ENCODE results near the gene CRACDL.
"Not testable (repeated sequence)": the region's sequence is repeated elsewhere in the genome, so short reads cannot be mapped to it uniquely, and the experiment has no call there.

Gene CRACDL

DNA sequence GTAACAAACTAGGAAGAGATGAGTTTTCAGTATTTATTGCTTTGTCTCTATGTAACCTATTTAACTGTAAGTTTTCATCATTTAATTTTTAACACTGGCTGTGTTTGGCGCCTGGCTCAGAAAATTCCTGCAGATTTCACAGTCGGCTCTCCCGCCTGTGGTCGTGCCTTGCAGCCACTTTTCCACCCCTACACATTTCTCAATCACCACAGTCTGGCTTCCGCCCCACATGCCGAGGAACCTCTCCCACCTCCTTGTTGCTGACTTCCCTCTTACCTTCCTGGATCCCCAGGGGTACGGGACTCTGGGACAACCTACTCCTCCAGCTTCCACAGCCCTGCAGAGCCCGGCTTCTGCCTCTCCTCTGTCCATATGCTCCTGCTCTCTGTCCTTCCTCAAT is 163.5 kb downstream of the CRACDL start:
- DNase-seq: peak in 1 of 6 experiments; percentile 31

DNA sequence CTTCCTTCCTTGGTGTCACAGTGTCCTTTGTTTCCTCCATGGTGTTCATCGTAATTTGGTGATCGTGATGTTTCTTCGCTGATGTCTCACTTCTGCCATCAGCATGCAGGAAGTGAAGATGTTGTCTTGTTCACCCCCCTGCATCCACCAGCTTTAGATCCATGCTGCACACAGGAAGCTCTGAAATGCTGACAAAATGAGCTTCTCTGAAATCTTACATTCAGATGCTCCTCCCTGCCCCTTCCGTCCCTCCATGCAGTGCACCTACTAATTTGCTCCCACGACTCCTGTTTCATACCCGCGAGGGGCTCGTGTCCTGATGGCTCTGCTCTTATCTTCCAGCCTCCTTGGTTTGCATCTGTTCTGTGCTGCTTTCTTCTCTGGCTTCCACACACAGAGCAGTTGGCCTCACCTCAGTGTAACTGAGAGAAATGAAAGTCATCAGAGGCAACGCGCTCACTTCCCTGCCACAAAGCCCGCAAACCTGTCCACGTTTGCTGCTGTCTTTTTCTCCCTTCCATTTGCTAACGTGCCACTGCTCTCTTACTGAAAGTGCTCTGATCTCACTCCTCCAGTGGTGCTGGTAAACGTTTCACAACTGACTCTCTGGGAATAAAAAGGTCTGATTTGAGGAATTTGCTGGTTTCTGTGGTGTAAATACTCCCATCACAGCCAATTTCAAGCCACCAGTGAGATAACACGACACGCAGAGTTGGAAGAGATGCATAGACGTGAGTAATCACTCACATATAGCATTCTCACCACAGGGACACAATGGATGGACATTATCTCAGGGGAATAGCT is 164.1 kb downstream of the CRACDL start:
- peak; percentile 63 to 96 (median 78) for DNase-seq

DNA sequence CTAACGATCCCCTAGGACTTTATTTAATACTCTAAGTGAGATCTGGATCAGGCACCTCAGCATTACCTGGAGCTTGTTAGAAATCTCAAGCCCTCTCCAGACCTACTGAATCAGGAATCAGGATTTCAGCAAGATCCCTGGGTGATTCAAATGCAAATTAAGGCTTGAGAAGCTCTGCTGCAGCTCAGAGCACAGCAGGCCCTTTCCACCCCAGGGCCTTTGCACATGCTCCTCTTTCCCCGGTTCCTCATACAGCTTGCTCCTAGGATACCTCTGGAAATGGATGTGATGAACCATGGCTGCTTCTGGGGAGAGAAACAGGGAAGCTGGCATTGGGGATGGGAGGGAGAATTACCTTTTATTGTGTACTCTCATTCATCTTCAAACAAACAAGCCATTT is 164.8 kb downstream of the CRACDL start:
- peak in 2 of 6 experiments; percentile 30 to 80 for DNase-seq

- peak; percentile 12 to 49 (median 34) for DNase-seq
These were observed 166.2 kb downstream of the CRACDL start for GRCh38 chr2:98769784-98770183.

DNA sequence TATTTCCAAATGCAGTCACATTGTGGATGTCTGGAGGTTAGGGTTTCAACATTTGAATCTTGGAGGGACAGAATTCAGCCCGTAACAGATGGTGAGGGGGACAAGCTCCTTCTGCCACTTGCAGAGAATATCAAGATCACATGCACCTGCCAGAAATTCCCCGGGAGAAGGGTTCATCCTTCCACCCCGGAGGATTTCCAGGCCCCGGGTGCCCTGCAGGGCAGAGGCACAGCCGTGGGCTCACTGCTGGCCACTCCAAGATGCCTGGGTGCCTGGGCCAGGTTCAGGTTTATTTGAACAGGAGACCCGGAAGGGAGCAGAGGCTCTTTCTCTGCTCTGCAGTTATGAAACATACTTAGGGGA is 166.9 kb downstream of the CRACDL start:
- DNase-seq: no peak

DNA sequence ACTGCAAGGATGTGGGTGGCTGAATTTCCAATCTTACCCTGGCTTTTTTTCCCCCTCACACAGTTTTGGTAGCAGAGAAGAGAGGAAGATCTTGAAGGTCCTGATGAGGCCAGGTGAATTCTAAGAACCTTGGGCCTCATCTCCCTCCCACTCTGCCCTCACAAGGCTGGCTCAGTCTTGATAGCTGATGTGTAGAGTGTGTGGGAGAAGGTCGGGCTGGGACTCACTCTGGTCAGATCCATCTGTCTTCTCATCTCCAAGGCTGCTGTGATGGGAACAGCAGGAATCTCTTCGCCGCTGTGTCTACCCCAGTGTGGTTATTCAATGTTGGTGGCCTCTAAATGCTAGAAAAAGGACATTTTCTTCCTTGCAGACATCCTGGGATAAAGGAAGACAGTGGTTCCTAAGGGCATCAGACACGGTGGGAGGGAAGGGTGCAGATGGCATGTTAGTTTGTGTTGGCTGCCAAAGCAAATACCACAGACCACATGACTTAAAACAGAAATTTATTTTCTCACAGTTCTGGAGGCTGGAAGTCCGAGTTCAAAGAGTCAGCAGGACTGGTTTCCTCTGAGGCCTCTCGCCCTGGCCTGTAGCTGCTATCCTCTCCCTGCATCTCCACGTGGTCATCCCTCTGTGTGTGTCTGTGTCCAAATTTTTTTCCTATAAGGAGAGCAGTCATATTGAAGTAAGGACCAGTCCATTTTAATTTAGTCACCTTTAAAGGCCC is 167.5 kb downstream of the CRACDL start:
- peak in 1 of 6 experiments; percentile 9 for DNase-seq

GRCh38 chr2:98764499-98764898 is 171.5 kb downstream of the CRACDL start:
- DNase-seq: no peak

GRCh38 chr2:98763209-98763951 is 172.6 kb downstream of the CRACDL start:
- no peak for DNase-seq

DNA sequence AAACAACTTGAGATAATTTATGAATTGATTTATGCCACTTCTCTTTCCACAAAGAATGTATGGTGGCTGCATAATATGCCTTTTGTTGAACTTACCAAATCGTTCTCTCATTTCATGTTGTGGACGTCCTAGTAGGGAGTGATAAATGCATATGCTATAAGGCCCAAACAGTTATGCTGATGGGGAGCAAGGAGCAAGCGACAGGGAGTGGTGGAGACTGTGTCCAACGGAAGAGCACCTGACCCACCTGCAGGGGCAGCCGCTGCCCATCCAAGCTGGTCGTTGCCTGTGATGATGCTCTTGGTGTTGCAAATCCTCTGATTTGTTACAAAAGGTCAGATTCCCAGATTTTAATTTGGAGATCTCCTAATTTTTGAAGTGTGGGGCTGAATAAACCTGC is 174.1 kb downstream of the CRACDL start:
- no peak for DNase-seq

DNA sequence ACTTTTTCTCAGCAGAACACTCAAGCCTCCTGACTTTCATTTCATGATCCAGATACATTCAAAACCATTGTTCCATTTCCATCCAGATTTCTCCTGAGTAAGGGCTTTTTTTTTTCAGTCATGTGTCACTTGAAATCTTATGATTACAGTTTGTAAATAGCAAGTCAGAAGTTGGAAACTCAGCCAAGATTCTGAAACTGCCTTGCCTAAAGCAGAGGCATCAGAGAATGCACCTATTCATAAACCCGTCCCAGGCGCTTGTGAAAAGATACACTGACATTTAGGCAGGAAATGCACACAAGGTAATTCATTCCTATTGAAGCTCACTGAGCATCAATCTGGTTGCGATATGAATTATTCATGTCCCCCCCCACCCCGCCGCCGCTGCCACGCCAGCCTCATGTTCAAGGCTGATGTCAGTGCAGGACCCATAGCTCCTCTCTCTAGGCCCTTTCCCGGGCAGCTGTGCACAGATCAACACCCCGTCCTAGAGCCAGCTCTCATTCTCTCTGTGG is 174.7 kb downstream of the CRACDL start:
- DNase-seq: peak; percentile 36 to 65 (median 57)

DNA sequence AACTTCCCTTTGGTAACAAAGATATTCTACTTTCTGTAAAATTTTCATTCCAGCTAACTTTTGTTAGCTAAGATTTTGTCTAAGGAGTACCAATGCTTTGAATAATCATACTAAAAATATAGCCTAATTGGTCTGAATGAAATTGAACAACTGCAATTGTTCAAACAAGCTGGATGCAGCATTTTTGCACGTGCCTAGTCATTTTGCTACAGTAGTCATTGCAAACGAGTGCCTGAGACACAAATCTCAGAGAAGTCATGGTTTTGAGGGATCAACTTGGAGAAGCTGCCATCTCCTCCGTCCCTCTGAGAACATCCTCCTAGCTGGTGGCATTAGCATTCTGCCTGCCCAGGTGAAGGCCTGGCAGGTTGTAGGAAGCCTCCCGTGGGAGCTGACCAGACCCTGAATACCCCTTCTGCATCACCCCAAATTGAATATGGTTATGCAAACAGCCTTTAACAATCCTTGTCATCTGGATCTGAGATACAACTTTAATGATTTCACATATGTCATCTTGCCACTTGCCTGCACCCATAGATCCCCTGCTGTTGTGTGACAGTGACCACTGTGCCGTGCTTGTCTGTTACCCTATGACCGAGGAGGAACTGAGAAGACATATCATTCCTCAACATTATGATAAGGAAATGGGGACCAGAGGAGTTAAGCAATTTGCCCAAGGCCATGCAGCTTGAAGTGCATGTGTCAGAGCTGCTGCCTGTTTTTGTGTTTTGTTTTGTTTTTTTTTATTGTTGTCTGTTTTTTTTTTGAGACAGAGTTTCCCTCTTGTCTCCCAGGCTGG is 176.0 kb downstream of the CRACDL start:
- no peak for DNase-seq

DNA sequence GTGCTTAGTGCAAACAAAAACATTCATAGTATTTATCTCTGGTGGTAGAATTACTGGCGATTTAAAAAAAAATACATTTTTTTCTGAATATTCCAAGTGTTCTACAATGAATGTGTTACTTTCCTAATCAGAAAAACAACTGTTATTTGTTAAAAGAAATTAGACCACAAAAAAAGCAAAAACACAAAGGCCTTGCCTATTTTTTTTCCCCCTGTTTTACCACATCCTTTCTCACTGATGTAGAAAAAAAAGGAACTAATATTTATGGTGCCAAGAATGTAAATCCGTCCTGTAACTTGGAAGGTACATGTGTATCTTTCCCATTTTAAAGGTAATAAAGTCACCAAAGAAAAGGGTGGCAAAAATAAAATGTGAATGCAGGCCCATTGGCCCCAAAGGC is 176.7 kb downstream of the CRACDL start:
- peak in 3 of 6 experiments; percentile 47 to 49 (median 48) for DNase-seq

DNA sequence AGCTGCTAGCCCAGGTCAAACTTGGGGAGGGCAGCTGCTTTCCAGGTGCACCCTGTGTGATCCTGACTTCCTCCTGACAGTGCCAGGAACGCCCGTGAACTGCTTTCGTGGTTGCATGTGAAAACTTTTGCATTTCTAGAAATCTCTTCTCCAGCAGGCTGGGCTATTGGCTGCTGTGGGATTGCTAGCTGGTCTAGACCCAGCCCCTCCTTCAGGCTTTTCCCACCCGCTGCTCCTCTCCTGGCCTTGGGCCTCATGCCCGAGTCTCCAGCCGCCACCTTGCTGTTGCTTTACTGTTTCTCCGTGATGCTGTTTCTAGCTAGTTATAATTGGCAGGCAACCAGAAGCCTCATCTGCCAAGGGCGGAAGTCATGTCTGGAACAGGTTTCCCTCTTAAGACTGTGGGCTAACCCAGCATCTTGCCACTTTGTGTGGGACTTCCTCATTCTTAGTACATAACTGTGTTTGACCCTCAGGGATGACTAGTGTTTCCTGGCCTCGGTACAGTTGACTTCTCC is 178.1 kb downstream of the CRACDL start:
- peak; percentile 37 to 68 (median 60) for DNase-seq

- no peak for DNase-seq
These were observed 182.2 kb downstream of the CRACDL start for GRCh38 chr2:98753801-98754200.

- DNase-seq: not testable (repeated sequence)
These were observed 183.3 kb downstream of the CRACDL start for GRCh38 chr2:98752711-98753110.

GRCh38 chr2:98751748-98752147 is 184.3 kb downstream of the CRACDL start:
- no peak for DNase-seq

DNA sequence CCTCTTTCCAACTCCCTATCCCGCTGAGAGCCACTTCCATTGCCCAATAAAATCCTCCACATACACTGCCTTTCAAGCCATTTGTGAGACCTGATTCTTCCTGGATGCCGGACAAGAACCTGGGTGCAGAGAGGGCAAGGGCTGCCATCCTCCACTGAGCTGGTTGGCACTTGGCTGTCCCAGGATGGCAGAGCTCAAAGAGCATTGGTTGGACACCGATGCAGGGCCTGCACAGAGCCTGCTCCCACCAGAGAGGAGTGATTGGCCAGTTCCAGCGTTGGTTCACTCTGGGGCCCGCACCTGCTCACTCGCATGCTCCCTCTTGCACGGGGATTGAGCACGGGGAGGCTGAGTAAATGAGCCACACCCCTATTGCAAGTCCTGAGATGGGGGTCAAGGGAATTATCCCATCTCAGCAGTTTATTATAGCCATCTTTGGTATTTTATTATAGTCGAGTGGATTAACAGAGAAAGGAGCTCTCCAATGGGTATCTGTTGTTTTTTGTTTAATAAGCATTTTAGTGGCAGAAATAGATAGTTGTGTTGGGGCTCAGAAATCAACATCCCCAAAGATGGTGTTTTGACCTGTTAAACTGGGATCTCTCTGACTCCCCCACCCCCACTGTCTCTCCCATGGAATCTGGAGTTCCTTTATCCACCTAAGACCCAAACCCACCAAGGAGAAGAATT is 185.3 kb downstream of the CRACDL start:
- DNase-seq: no peak

GRCh38 chr2:98749066-98749450 is 187.0 kb downstream of the CRACDL start:
- no peak for DNase-seq

GRCh38 chr2:98748292-98749065 is 187.5 kb downstream of the CRACDL start:
- DNase-seq: no peak

DNA sequence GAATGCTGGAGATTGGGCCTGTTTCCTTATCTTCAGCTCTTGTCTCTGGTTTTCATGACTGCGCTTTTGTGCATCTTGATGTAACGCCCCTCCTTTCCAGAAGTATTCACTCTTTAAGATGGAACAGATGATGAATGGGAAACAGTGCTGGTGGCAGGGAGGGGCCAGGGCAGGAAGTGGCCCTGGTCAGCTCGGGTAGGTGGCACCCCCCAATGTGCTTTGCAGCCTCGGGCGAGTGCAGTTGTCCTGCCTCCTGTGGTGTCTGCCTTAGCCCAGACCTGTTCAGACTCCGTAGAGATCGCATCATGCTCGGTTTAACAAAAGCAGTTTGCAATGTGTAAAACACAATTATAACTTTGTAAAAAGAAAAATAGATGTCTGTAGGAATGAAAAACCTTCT is 188.1 kb downstream of the CRACDL start:
- DNase-seq: no peak

GRCh38 chr2:98746426-98746825 is 189.6 kb downstream of the CRACDL start:
- DNase-seq: no peak

Measured in stimulated activated naive CD4-positive, alpha-beta T cell (primary cell).